ENCODE data around the gene DYNC2I2.
"Not testable (repeated sequence)": the region's sequence is repeated elsewhere in the genome, so short reads cannot be mapped to it uniquely, and the experiment has no call there.

DYNC2I2 gene

DNA sequence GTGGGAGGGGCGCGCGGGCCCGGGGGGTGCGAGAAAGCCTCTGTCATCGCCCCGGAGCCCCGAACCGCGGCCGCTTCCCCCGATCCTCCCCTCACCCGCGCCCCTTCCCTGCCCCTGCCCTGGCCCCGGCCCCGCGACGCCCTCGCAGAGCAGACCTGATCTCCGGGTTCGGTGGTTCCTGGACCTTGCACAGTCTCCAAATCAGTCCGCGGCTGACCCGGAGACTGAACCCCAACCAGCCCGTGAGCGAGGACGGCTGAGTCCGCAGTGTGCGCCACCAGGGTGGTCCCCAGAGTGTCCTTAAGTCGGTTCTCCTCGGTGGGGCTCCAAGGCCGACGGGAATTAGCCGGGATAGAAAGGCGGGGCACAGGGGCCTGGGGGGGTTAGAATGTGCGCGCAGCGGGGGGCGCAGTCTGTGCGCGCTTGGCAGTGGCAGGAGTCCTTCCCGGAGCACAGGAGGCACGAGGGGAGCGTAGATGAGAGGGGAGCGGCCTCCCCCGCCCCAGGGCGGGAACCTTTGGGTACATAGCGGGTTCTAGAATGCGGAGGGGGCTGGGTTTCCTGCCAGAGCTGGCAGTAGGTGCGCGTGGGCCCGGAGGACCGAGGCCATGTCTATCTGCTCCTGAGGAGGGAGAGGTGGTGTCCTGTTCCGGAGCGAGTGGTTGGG lies 46.4 kb upstream of the DYNC2I2 start:
- ChIA-PET POLR2A (ENCODE audit: low non-redundant PET) (no interaction called here), CTCF (interaction anchor here (0.5 to 0.7 kb wide), 3 partner anchors 10 to 452 kb away, joined by 3 to 4 read pairs (median 3); no protein-coding TSS in a partner anchor)
- no peak for TF ChIP-seq CTCF (conservative IDR thresholded peaks at IDR 0.05; ENCODE audit: low read depth)
- peak; percentile 38 for DNase-seq (ENCODE audit: low spot score)
- peak overlapping the region; percentile 81 for H3K27ac ChIP-seq

- ChIA-PET POLR2A (ENCODE audit: low non-redundant PET) (no interaction called here), CTCF (interaction anchor here (0.5 to 1.2 kb wide), 18 partner anchors 8 to 654 kb away, joined by 3 to 12 read pairs (median 3); partner anchors contain the start of genes ENDOG and ZDHHC12)
- peak; percentile 100 for TF ChIP-seq CTCF (conservative IDR thresholded peaks at IDR 0.05; ENCODE audit: low read depth)
- peak within 1 kb of the TSS; percentile 81 for H3K27ac ChIP-seq
- DNase-seq (ENCODE audit: low spot score) = peak; percentile 96
These were observed 45.9 kb upstream of the DYNC2I2 start, which contains the start of gene PKN3 for GRCh38 chr9:128702445-128702948. Gene PKN3 (plus strand): TSS chr9:128702503. CDS start chr9:128702916, 413 bp downstream.

DNA sequence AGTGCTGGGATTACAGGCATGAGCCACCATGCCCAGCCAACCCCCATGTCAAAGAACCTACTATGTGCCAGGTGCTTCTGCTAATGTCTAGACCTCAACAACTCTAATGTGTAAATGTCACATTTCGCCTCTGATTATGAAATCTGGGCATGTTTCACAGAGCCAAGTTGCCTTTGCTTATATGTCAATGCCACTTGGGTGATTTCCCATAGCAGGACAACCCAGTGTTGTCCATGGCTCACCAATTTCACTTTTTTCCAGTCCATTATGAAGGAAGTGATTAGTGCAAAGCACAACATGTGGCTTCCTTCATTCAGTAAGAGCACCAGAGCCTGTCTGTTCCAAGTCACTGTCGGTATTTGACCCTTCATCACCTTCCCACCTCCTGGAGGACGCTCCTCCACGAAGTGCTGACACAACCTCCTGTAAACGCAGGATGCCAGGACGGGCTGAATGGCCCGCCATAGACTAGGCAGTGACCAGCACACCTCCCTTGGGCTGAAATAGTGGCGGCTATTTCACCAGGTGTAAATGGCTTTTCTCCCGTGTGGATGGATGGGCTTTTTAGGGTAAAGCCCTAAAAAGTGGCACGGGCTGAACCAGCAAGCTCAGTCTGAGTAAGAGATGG lies 44.7 kb upstream of the DYNC2I2 start:
- ChIA-PET CTCF (interaction anchor here (0.6 to 1.2 kb wide), 5 partner anchors 18 to 1111 kb away, joined by 3 to 10 read pairs (median 3); no protein-coding TSS in a partner anchor), POLR2A (ENCODE audit: low non-redundant PET) (no interaction called here)
- H3K27ac ChIP-seq = peak overlapping the region; percentile 17; the same call in 1 of the 2 replicates
- TF ChIP-seq CTCF (conservative IDR thresholded peaks at IDR 0.05; ENCODE audit: low read depth) = no peak
- DNase-seq (ENCODE audit: low spot score) = no peak

DNA sequence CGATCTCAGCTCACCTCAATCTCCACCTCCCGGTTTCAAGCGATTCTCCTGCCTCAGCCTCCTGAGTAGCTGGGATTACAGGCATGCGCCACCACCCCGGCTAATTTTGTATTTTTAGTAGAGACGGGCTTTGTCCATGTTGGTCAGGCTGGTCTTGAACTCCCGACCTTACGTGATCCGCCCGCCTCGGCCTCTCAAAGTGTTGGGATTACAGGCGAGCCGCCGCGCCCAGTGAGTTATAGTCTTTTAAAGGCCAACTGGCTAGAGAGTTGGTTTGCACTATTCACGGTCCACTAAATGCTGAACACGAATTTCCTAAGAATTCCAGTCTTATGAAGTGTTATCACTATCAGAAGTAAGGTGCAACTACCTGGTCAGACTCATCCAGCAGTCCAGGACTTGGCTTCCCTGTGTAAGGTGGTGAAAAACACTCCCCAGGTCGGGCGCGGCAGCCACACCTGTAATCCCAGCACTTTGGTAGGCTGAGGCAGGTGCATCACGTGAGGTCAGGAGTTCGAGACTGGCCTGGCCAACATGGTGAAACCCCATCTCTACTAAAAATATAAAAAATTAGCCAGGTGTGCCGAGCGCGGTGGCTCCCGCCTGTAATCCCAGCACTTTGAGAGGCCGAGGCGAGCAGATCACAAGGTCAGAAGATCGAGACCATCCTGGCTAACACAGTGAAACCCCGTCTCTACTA lies 42.6 kb upstream of the DYNC2I2 start:
- H3K27ac ChIP-seq = peak overlapping the region; percentile 50
- DNase-seq (ENCODE audit: low spot score); CTCF ChIA-PET: not testable (repeated sequence)
- POLR2A ChIA-PET (ENCODE audit: low non-redundant PET) = interaction anchor here (0.7 kb wide), 1 partner anchor 15 kb away, joined by 4 read pairs; no protein-coding TSS in a partner anchor

DNA sequence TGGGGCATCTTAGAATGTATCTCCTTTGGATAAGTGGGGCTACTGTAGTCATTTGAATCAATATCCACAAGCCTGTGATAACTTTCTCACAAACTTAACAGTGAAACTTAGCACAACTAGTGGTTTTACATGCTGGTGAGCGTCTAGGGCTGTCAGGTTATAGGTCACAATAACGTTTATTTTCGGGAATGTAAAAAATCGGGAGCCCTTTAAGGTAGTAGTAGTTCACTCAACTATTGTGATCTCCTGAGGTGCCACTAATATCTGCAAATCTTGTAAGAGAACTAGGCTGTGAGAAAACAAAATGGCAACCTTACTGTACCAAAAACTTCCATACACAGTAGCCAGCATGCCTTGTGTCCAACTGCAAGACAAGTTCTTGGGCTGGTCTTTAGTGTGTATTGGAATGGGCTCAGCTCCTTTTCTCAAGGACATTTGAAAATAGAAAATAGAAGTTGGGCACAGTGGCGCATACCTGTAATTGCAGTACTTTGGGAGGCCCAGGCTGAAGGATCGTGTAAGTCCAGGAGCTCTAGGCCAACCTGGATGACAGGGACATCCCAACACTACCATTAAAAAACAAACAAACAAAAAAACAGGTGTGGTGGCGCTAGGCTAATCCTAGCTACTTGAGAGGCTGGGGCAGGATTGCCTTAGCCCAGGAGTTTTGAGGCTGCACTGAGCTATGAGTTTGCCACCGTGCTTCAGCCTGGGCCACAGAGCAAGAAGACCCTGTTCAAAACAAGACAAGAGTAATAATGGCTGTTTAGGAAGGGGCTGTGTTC lies 40.5 kb upstream of the DYNC2I2 start:
- DNase-seq (ENCODE audit: low spot score) = no peak
- ChIA-PET CTCF (interaction anchor here (0.6 kb wide), 1 partner anchor 179 kb away, joined by 3 read pairs; no protein-coding TSS in a partner anchor), POLR2A (ENCODE audit: low non-redundant PET) (interaction anchor here (0.6 kb wide), 1 partner anchor 24 kb away, joined by 4 read pairs; no protein-coding TSS in a partner anchor)
- H3K27ac ChIP-seq = peak overlapping the region; percentile 50
- TF ChIP-seq CTCF (conservative IDR thresholded peaks at IDR 0.05; ENCODE audit: low read depth) = no peak

DNA sequence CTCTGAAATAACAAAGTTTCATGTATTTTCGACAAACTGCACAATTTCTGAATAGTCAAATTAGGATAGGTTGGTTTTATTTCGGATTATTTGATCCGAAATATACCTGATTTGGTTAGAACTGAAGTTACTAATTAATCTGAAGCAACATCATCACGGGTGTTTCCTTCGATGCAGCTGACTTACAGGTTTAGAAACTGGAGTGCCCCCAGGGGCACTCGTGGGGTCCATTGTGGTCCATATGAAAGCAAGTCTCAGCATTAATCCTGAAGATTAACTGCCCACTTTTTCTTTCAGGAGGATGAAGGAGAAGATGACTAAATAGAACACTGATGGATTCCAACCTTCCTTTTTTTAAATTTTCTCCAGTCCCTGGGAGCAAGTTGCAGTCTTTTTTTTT lies 37.7 kb upstream of the DYNC2I2 start:
- no peak overlapping the region for H3K27ac ChIP-seq
- no peak for TF ChIP-seq CTCF (conservative IDR thresholded peaks at IDR 0.05; ENCODE audit: low read depth)
- POLR2A ChIA-PET (ENCODE audit: low non-redundant PET) = no interaction called here
- CTCF ChIA-PET = interaction anchor here (1.6 kb wide), 1 partner anchor 8 kb away, joined by 5 read pairs; the partner anchor contains the start of gene PKN3
- DNase-seq (ENCODE audit: low spot score) = no peak

DNA sequence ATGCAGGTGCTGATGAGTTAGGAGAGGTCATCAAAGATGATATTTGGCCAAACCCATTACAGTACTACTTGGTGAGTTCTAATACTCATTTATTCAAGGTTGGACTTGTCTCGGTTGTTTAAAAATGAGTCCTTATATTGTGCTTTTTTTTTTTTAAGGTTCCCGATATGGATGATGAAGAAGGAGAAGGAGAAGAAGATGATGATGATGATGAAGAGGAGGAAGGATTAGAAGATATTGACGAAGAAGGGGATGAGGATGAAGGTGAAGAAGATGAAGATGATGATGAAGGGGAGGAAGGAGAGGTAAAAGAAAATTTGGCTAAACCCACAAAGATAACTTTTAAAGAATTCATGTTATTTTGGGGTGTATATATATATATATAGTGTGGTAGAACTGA lies 37.1 kb upstream of the DYNC2I2 start:
- CTCF ChIA-PET = interaction anchor here (0.7 to 1.6 kb wide), 2 partner anchors 8 to 29 kb away, joined by 3 to 5 read pairs; partner anchors contain the start of gene PKN3

More for the DNA sequence above, 37.1 kb upstream of the DYNC2I2 start:
- POLR2A ChIA-PET (ENCODE audit: low non-redundant PET); DNase-seq (ENCODE audit: low spot score); H3K27ac ChIP-seq: not testable (repeated sequence)

All from RWPE1 (cell line).